Measurements from ENCODE around the gene FRMPD4. TPM values are rescaled to one million over a fixed set of nuclear protein-coding genes. Genes with fewer than 3 reads are reported as not detected.
"Not testable (repeated sequence)": the region's sequence is repeated elsewhere in the genome, so short reads cannot be mapped to it uniquely, and the experiment has no call there.

The FRMPD4 gene
- total RNA-seq, 1 donor from 2014 or later: 0.30 TPM

DNA sequence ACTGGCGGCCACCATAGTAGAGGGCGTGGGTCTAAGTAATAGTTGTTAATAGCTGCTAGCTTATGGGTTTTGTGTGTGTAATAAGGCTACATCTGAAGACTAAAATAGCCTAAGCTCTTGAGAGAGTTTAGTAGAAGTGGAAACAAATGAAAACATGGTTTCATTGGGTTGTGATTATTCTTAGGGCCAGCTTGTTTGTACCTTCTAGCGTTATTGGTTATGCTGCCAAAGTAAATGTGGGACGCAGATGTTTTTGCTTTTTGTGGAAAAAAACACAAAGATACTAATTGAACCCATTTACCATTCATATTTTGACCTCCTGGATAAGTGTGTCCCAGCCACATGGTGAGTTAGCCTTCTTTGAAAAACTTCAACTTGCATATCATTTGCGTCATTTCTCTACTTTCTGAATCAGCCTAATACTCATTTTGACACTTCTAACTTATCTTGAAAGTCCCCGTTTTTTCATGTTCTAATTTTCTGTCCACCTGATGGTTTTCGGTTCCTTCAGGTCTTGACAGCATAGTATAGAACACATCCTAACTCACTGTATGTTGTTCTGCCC lies 305.3 kb downstream of the FRMPD4 start:
- DNase-seq: no peak

- DNase-seq: no peak
Observed at GRCh38 chrX:12446342-12447075, 308.2 kb downstream of the FRMPD4 start.

DNA sequence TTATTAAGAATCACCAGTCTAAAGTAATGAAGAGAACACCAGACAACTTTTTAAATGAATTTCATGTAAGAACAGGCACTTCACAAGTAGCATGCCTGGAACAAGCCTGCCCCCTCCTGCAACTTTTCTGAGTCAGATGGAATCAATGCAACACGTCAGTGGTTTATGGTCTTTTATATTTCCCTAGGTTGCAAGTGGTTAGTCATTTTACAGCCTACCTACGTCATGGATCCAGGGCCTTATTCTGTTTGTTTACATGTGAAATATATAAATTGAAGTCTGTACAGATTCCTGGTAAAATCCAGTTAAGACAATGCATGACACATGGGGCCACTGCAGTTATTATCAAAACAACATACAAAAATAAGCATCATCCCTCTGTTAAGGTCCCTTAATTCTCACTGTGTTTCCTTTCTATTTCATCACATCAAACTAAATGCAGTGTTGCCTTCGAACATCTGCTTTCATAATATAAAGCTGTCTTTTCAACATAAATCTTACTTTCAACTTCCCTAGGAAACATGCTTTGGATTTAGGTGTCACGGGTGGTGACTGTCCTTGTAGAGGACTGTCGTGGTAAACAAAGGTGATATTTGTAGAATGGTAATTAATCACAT lies 309.3 kb downstream of the FRMPD4 start:
- no peak for DNase-seq

DNA sequence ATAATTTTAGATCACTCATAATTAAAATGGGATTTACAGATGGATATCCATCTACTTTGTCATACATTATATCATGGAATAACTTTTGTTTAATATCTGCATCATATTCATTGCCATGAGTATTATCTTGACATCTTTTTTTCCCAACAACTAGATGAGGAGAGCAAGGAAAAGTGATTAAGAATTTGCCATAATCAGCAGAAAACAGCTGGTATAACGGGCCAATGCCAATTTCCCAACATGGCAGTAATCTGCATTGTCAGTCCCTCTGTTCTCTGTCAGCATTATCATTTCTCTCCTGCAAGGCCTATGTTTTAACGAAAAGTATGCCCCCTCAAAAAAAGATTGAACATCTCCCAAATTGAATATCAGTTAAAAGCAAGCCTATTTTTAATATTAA lies 314.0 kb downstream of the FRMPD4 start:
- no peak for DNase-seq

- DNase-seq: no peak
Observed at GRCh38 chrX:12460929-12461328, 322.7 kb downstream of the FRMPD4 start.

DNA sequence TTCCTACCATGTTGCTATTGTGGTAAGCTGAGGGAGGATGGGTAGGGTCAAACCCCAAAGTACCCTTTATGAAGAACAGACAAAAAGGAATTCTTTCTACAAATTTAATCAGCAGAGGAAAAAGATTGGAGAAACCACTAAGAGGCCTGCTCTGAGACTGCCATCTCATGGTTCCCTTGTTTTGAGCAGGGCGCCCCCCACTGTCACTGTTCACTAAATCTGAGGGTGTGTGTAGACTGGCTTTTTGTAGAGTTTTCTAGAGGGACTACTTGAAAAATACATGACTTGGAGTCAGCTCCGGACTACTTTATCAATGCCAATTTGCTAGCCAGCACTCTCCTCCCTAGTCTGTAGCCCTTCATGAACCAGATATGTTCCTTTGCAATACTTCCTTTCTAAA lies 324.8 kb downstream of the FRMPD4 start:
- no peak for DNase-seq

DNA sequence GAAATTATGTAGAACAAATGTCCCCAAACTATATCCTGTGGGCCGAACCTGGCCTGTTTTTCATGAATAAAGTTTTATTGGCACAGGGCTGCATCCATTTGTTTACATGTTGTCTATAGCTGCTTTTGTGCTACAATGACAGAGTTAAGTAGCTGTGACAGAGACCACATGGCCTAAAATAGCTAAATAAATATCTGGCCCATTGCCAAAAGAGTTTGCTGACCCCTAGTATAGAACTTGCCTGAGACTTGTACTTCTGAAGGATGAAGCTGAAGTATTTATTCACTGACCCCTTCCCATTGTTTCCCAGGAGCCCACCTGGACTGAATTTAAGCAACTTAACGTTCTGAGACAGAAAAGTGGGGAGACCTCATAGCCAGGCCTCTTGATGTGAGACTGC lies 325.6 kb downstream of the FRMPD4 start:
- no peak for DNase-seq

- no peak for DNase-seq
Observed at GRCh38 chrX:12467321-12467720, 329.0 kb downstream of the FRMPD4 start.

DNA sequence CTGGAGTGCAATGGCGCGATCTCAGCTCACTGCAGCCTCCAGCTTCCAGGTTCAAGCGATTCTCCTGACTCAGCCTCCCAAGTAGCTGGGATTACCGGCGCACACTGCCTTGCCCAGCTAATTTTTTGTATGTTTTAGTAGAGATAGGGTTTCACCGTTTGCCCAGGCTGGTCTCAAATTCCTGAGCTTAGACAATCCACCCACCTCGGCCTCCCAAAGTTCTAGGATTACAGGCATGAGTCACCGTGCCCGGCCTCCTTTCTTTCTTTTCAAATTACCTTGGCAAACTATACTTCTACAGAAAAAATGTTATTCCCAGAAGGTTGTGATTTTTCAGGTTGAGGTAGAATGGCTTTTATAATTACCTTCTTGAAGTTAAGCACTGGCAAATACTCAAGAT lies 331.0 kb downstream of the FRMPD4 start:
- DNase-seq: no peak

DNA sequence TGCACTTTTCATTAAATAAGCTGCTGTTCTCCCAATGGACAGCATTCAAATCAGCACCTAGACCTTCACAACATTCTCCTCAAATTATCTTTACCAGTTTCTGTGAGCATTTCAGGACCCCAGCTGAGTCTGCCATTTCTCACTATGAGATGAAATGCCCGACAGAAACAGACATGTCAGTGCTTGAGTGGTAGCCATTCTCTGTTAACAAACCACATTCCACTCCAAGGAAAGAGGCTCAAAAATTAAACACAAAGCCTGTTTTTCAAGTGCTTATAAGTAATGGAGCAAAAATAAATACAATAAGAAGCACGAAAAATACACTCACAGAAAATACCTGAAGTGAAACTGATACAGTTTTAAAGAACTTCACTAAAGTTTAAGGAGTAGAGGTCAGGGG lies 332.8 kb downstream of the FRMPD4 start:
- no peak for DNase-seq

DNA sequence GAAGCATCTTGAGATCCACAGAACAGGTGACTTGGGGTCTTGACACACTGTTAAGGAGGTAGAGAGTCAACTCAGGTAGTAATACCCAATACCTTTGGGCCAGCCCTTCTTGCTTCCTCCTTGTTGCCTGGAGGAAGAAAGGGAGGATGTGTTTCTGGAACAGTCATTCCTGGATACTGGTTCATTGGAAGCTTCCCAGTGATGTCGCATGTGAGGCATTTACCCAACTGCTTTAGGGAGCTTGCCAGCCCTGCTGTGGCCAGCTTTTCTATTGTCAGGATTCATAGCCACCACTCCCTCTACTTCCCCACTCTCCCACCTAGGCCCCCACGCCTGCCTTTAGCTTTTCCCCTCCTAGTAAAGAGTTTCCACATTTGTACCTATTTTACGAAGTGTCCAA lies 342.7 kb downstream of the FRMPD4 start:
- DNase-seq: no peak

DNA sequence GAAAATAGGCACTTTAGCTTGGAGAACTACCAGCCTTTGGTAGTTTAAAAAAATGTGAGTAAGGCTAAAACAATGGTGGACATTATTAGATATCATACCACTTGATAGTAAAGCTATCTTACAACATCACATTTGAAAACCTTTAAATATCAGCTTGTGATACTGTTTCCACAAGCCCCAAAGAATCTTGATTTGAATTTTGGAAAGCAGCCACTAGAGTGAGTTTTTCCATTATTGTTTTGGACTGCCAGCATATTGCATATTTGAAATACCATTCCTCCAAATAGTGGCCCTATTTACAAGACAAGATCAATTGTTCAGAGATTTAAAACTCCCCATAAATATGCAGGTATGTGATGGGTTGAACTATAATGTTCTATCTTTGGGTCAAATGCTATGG lies 349.9 kb downstream of the FRMPD4 start:
- no peak for DNase-seq

DNA sequence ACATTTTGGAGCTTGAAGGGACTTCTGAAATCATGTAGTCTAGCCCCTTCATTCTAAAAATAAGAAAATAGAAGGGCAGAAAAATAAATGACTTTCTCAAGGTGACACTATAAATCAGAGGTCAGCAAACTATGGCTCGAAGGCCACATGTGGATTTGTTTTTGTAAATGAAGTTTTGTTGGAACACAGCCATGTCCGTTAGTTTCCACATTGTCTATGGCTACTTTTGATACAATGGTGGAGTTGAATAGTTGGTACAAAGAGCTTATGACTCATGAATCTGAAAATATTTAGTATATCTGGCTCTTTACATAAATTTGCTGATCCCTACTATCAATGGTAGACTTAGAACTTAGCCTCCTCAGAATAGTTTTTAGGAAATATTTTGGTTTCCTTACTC lies 350.5 kb downstream of the FRMPD4 start:
- no peak for DNase-seq

DNA sequence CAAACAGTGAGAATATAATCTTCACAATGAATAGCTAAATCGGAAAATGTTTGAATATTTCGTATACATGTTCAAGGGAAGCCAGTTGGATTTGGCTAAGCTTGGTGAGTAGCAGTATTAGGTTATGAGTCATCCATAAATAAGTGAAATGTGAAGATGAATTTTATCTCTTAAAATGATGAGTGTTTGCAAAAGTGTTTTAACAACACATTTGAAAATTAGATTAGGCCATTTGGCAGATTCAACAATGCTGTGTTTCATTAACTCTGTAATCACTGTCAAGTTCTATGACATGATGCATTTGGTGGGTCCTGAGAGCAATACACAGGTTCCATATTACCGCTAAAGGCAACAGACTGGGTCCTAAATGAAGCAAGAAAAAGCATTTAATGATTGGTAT lies 351.1 kb downstream of the FRMPD4 start:
- no peak for DNase-seq

GRCh38 chrX:12494400-12495138 lies 356.3 kb downstream of the FRMPD4 start:
- no peak for DNase-seq

DNA sequence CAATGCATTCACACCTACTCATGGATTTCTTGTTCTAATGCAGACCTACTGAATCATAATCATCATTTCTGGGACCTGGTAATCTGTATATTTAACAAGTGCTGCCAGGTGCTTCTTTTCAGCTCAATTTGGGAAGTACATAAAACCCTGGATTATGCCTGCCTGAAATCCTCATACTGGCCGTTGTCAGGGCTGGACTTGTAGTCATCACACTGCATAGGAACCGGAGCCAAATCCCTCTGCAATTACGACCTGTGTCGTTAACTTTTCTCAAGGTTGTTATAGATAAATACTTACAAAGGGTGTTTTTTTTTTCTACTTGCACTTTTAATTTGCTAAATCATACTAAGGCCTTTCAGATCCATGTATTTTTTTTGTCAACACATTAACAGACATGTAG lies 358.1 kb downstream of the FRMPD4 start:
- no peak for DNase-seq

GRCh38 chrX:12497832-12498591 lies 359.7 kb downstream of the FRMPD4 start:
- no peak for DNase-seq

GRCh38 chrX:12505127-12505526 lies 366.9 kb downstream of the FRMPD4 start:
- DNase-seq: no peak

- DNase-seq: not testable (repeated sequence)
Observed at GRCh38 chrX:12515384-12515783, 377.1 kb downstream of the FRMPD4 start.

- no peak for DNase-seq
Observed at GRCh38 chrX:12526306-12526705, 388.0 kb downstream of the FRMPD4 start.

- not testable (repeated sequence) for DNase-seq
Observed at GRCh38 chrX:12538096-12538495, 399.8 kb downstream of the FRMPD4 start.

- not testable (repeated sequence) for DNase-seq
Observed at GRCh38 chrX:12542251-12542650, 404.0 kb downstream of the FRMPD4 start.

All from skin of body (tissue), 2 donors.